ENCODE results near the gene MTA3.
"Not testable (repeated sequence)": the region's sequence is repeated elsewhere in the genome, so short reads cannot be mapped to it uniquely, and the experiment has no call there.

The MTA3 gene

GRCh38 chr2:42639340-42640077 lies 71.1 kb downstream of the MTA3 start:
- H3K4me3 ChIP-seq (ENCODE audit: low read depth, low read length), result no peak overlapping the region
- H3K9me3 ChIP-seq (ENCODE audit: control insufficient read depth, insufficient read depth, low read depth, low read length), result no peaks in the 10 kb centered on the region
- no peak overlapping the region for H3K27ac ChIP-seq (ENCODE audit: low read depth, low read length)
- H3K9ac ChIP-seq (ENCODE audit: low read length), result no peak overlapping the region
- H3K4me1 ChIP-seq (ENCODE audit: control insufficient read depth, insufficient read depth, low read length), result peaks cover 19% of the 10 kb centered on the region
- no peaks in the 10 kb centered on the region for H3K27me3 ChIP-seq (ENCODE audit: control insufficient read depth, insufficient read depth, low read length)
- H3K36me3 ChIP-seq (ENCODE audit: control insufficient read depth, insufficient read depth, low read length), result peaks cover 34% of the 10 kb centered on the region

- peaks cover 19% of the 10 kb centered on the region for H3K4me1 ChIP-seq (ENCODE audit: control insufficient read depth, insufficient read depth, low read length)
- H3K36me3 ChIP-seq (ENCODE audit: control insufficient read depth, insufficient read depth, low read length), result peaks cover 41% of the 10 kb centered on the region
- no peak overlapping the region for H3K9ac ChIP-seq (ENCODE audit: low read length)
- H3K27ac ChIP-seq (ENCODE audit: low read depth, low read length), result no peak overlapping the region
- H3K9me3 ChIP-seq (ENCODE audit: control insufficient read depth, insufficient read depth, low read depth, low read length), result no peaks in the 10 kb centered on the region
- no peaks in the 10 kb centered on the region for H3K27me3 ChIP-seq (ENCODE audit: control insufficient read depth, insufficient read depth, low read length)
- no peak overlapping the region for H3K4me3 ChIP-seq (ENCODE audit: low read depth, low read length)
These were observed 71.8 kb downstream of the MTA3 start for GRCh38 chr2:42640261-42640660.

GRCh38 chr2:42642371-42642770 lies 73.9 kb downstream of the MTA3 start:
- not testable (repeated sequence) for H3K27me3 ChIP-seq (ENCODE audit: control insufficient read depth, insufficient read depth, low read length); H3K4me3 ChIP-seq (ENCODE audit: low read depth, low read length); H3K9me3 ChIP-seq (ENCODE audit: control insufficient read depth, insufficient read depth, low read depth, low read length); H3K27ac ChIP-seq (ENCODE audit: low read depth, low read length); H3K9ac ChIP-seq (ENCODE audit: low read length)
- H3K4me1 ChIP-seq (ENCODE audit: control insufficient read depth, insufficient read depth, low read length), result peaks cover 12% of the 10 kb centered on the region
- peaks cover 56% of the 10 kb centered on the region for H3K36me3 ChIP-seq (ENCODE audit: control insufficient read depth, insufficient read depth, low read length)

- no peak overlapping the region for H3K27ac ChIP-seq (ENCODE audit: low read depth, low read length)
- peaks cover 3% of the 10 kb centered on the region; the same call in 1 of the 2 replicates for H3K9me3 ChIP-seq (ENCODE audit: control insufficient read depth, insufficient read depth, low read depth, low read length)
- no peak overlapping the region for H3K4me3 ChIP-seq (ENCODE audit: low read depth, low read length)
- no peaks in the 10 kb centered on the region for H3K27me3 ChIP-seq (ENCODE audit: control insufficient read depth, insufficient read depth, low read length)
- peaks cover 58% of the 10 kb centered on the region for H3K36me3 ChIP-seq (ENCODE audit: control insufficient read depth, insufficient read depth, low read length)
- H3K4me1 ChIP-seq (ENCODE audit: control insufficient read depth, insufficient read depth, low read length), result no peaks in the 10 kb centered on the region
- H3K9ac ChIP-seq (ENCODE audit: low read length), result no peak overlapping the region
These were observed 77.1 kb downstream of the MTA3 start for GRCh38 chr2:42645551-42645950.

GRCh38 chr2:42648796-42649195 lies 80.4 kb downstream of the MTA3 start:
- Histone ChIP-seq H3K36me3 (ENCODE audit: control insufficient read depth, insufficient read depth, low read length) (peaks cover 38% of the 10 kb centered on the region), H3K27ac (ENCODE audit: low read depth, low read length) (no peak overlapping the region), H3K9ac (ENCODE audit: low read length) (no peak overlapping the region), H3K4me3 (ENCODE audit: low read depth, low read length) (no peak overlapping the region), H3K9me3 (ENCODE audit: control insufficient read depth, insufficient read depth, low read depth, low read length) (peaks cover 3% of the 10 kb centered on the region; the same call in 1 of the 2 replicates), H3K4me1 (ENCODE audit: control insufficient read depth, insufficient read depth, low read length) (peaks cover 21% of the 10 kb centered on the region), H3K27me3 (ENCODE audit: control insufficient read depth, insufficient read depth, low read length) (no peaks in the 10 kb centered on the region)

GRCh38 chr2:42651057-42651456 lies 82.6 kb downstream of the MTA3 start:
- Histone ChIP-seq H3K4me3 (ENCODE audit: low read depth, low read length) (no peak overlapping the region), H3K27ac (ENCODE audit: low read depth, low read length) (no peak overlapping the region), H3K4me1 (ENCODE audit: control insufficient read depth, insufficient read depth, low read length) (peaks cover 23% of the 10 kb centered on the region), H3K36me3 (ENCODE audit: control insufficient read depth, insufficient read depth, low read length) (peaks cover 32% of the 10 kb centered on the region), H3K9me3 (ENCODE audit: control insufficient read depth, insufficient read depth, low read depth, low read length) (no peaks in the 10 kb centered on the region), H3K9ac (ENCODE audit: low read length) (no peak overlapping the region), H3K27me3 (ENCODE audit: control insufficient read depth, insufficient read depth, low read length) (no peaks in the 10 kb centered on the region)

GRCh38 chr2:42652086-42652485 lies 83.7 kb downstream of the MTA3 start:
- Histone ChIP-seq H3K27ac (ENCODE audit: low read depth, low read length) (peak overlapping the region; percentile 70; the same call in 1 of the 2 replicates), H3K4me1 (ENCODE audit: control insufficient read depth, insufficient read depth, low read length) (peaks cover 23% of the 10 kb centered on the region), H3K36me3 (ENCODE audit: control insufficient read depth, insufficient read depth, low read length) (peaks cover 33% of the 10 kb centered on the region)

GRCh38 chr2:42653039-42653438 lies 84.6 kb downstream of the MTA3 start:
- H3K27ac ChIP-seq (ENCODE audit: low read depth, low read length), result peak overlapping the region; percentile 7; the same call in 1 of the 2 replicates
- no peak overlapping the region for H3K9ac ChIP-seq (ENCODE audit: low read length)
- peaks cover 23% of the 10 kb centered on the region for H3K4me1 ChIP-seq (ENCODE audit: control insufficient read depth, insufficient read depth, low read length)
- peaks cover 36% of the 10 kb centered on the region for H3K36me3 ChIP-seq (ENCODE audit: control insufficient read depth, insufficient read depth, low read length)
- H3K9me3 ChIP-seq (ENCODE audit: control insufficient read depth, insufficient read depth, low read depth, low read length), result no peaks in the 10 kb centered on the region
- no peak overlapping the region for H3K4me3 ChIP-seq (ENCODE audit: low read depth, low read length)
- H3K27me3 ChIP-seq (ENCODE audit: control insufficient read depth, insufficient read depth, low read length), result no peaks in the 10 kb centered on the region

More at GRCh38 chr2:42652086-42652485, 83.7 kb downstream of the MTA3 start:
- Histone ChIP-seq H3K9ac (ENCODE audit: low read length) (no peak overlapping the region), H3K27me3 (ENCODE audit: control insufficient read depth, insufficient read depth, low read length) (no peaks in the 10 kb centered on the region), H3K9me3 (ENCODE audit: control insufficient read depth, insufficient read depth, low read depth, low read length) (no peaks in the 10 kb centered on the region), H3K4me3 (ENCODE audit: low read depth, low read length) (peak overlapping the region; percentile 16; the same call in 1 of the 2 replicates)

GRCh38 chr2:42653908-42654445 lies 85.5 kb downstream of the MTA3 start:
- peaks cover 27% of the 10 kb centered on the region for H3K4me1 ChIP-seq (ENCODE audit: control insufficient read depth, insufficient read depth, low read length)
- H3K9me3 ChIP-seq (ENCODE audit: control insufficient read depth, insufficient read depth, low read depth, low read length), result no peaks in the 10 kb centered on the region
- no peak overlapping the region for H3K27ac ChIP-seq (ENCODE audit: low read depth, low read length)
- H3K4me3 ChIP-seq (ENCODE audit: low read depth, low read length), result no peak overlapping the region
- no peaks in the 10 kb centered on the region for H3K27me3 ChIP-seq (ENCODE audit: control insufficient read depth, insufficient read depth, low read length)
- H3K9ac ChIP-seq (ENCODE audit: low read length), result no peak overlapping the region
- H3K36me3 ChIP-seq (ENCODE audit: control insufficient read depth, insufficient read depth, low read length), result peaks cover 34% of the 10 kb centered on the region

- no peaks in the 10 kb centered on the region for H3K27me3 ChIP-seq (ENCODE audit: control insufficient read depth, insufficient read depth, low read length)
- peaks cover 23% of the 10 kb centered on the region for H3K4me1 ChIP-seq (ENCODE audit: control insufficient read depth, insufficient read depth, low read length)
- H3K4me3 ChIP-seq (ENCODE audit: low read depth, low read length), result no peak overlapping the region
- no peaks in the 10 kb centered on the region for H3K9me3 ChIP-seq (ENCODE audit: control insufficient read depth, insufficient read depth, low read depth, low read length)
- H3K9ac ChIP-seq (ENCODE audit: low read length), result no peak overlapping the region
- H3K36me3 ChIP-seq (ENCODE audit: control insufficient read depth, insufficient read depth, low read length), result peaks cover 54% of the 10 kb centered on the region
- no peak overlapping the region for H3K27ac ChIP-seq (ENCODE audit: low read depth, low read length)
These were observed 89.9 kb downstream of the MTA3 start for GRCh38 chr2:42658306-42658705.

GRCh38 chr2:42659609-42660008 lies 91.2 kb downstream of the MTA3 start:
- H3K36me3 ChIP-seq (ENCODE audit: control insufficient read depth, insufficient read depth, low read length), result peaks cover 59% of the 10 kb centered on the region
- H3K27me3 ChIP-seq (ENCODE audit: control insufficient read depth, insufficient read depth, low read length), result no peaks in the 10 kb centered on the region
- no peak overlapping the region for H3K9ac ChIP-seq (ENCODE audit: low read length)
- H3K27ac ChIP-seq (ENCODE audit: low read depth, low read length), result no peak overlapping the region
- peaks cover 27% of the 10 kb centered on the region for H3K4me1 ChIP-seq (ENCODE audit: control insufficient read depth, insufficient read depth, low read length)
- no peak overlapping the region for H3K4me3 ChIP-seq (ENCODE audit: low read depth, low read length)
- no peaks in the 10 kb centered on the region for H3K9me3 ChIP-seq (ENCODE audit: control insufficient read depth, insufficient read depth, low read depth, low read length)
